ENCODE results near the gene MFRP.

DNA sequence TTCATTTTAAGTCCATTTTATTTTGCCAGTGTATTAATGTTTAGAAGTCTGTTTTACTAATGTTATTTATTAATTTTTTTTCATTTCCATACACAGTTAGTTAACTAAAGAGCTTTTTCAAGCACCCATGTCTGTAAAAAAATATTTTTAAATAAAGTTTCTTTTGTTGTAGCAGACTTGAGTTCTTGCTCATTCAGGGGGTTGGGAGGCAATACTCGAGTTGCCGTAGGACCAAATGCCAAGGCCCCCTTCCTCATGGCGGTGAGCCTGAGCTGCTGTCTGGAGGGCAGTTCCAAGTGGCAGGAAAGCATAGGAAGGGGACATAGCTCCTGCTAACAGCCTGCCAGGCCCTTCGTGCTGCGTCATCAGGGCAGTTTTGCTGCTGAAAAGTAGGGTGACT is 38.5 kb downstream of the MFRP start:
- TF ChIP-seq, protein P1, sequence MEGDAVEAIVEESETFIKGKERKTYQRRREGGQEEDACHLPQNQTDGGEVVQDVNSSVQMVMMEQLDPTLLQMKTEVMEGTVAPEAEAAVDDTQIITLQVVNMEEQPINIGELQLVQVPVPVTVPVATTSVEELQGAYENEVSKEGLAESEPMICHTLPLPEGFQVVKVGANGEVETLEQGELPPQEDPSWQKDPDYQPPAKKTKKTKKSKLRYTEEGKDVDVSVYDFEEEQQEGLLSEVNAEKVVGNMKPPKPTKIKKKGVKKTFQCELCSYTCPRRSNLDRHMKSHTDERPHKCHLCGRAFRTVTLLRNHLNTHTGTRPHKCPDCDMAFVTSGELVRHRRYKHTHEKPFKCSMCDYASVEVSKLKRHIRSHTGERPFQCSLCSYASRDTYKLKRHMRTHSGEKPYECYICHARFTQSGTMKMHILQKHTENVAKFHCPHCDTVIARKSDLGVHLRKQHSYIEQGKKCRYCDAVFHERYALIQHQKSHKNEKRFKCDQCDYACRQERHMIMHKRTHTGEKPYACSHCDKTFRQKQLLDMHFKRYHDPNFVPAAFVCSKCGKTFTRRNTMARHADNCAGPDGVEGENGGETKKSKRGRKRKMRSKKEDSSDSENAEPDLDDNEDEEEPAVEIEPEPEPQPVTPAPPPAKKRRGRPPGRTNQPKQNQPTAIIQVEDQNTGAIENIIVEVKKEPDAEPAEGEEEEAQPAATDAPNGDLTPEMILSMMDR (IDR thresholded peaks at IDR 0.05 in 2 of 3, conservative IDR thresholded peaks at IDR 0.05 in 1 of 3; ENCODE audit: insufficient read depth in 2 of 3, low read depth in 1 of 3, low read length in 3 of 3): no peak
- no peak for TF ChIP-seq ZNF75A (CRISPR knock-in tag; IDR thresholded peaks at IDR 0.05)

Data from K562 (cell line).